Measurements from ENCODE around the gene TRAF7. TPM values are rescaled to one million over a fixed set of nuclear protein-coding genes. Genes with fewer than 3 reads are reported as not detected.
"Not testable (repeated sequence)": the region's sequence is repeated elsewhere in the genome, so short reads cannot be mapped to it uniquely, and the experiment has no call there.

Gene TRAF7
- total and polyA plus RNA-seq, 3 experiments from 2014 or later: 7.3 to 106 (median 102) TPM

DNA sequence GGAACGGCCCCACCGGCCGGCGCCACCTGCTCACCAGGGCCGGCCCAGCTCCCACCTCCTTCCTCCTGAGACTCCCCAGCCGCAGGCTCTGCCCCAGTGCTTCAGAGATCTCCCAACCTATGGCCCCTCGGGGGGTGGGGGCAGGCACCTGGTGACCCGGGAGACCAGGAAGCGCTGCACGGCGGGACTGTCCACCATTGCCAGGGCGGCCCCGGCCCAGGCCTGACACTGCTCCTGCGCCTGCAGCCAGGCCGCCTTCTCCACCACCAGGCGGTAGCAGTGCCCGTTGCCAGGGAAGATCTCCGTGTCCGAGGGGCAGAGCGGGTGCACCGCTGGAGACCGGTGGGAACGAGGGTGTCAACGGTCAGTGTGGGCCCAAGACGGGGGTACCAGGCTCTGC is 38.2 kb upstream of the TRAF7 start:
- H3K27me3 ChIP-seq (ENCODE audit: insufficient read depth, low read length, poor library complexity, severe bottlenecking); H3K36me3 ChIP-seq (ENCODE audit: insufficient read depth, low read length); H3K9me3 ChIP-seq (ENCODE audit: low read length); CTCF ChIA-PET; H3K27ac Mint-ChIP-seq; H3K4me1 ChIP-seq (ENCODE audit: insufficient read depth, low read length); H3K4me3 Mint-ChIP-seq; POLR2A ChIA-PET; H3K4me3 ChIP-seq (ENCODE audit: low read length); H3K4me1 Mint-ChIP-seq; H3K27ac ChIP-seq (ENCODE audit: low read depth, low read length); H3K27me3 Mint-ChIP-seq; H3K9me3 Mint-ChIP-seq; DNase-seq: not testable (repeated sequence)
- peaks cover 0 to 10% (median 0%) of the 10 kb centered on the region in 3 donors for H3K36me3 Mint-ChIP-seq

DNA sequence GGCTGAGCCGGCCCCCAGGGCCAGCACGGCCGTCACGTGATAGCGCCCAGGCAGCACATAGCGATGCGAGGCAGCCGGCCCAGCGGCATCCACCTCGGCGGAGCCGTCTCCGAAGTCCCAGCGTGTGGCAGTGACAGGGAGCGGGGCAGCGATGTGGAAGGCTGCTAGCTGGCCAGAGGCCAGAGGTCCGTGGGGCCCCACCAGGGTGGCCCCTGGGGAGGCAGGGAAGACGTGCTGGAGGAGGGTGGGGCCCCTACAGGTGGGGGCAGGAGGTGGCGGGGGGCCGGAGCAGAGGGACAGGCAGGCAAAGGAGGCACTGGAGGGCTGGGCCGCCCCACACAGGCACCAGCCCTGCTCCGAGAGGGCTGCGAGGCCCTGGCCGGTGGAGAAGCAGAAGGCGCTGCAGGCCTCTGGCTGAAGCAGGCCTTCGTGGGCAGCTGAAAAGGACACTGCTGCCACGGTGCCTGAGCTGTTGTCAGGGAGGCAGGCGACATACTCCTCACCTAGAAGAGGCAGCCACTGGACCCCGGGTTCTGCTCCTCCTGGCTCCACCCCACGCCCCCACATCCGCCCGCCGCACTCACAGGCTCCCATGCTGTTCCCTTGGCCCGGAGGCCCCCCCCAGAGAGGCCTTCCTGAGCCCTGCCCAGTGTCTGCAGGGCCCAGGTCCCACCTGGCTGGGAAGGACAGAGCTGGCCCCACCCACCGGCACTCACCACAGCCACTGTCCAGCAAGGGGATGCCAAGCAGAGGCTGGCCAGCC is 37.4 kb upstream of the TRAF7 start:
- H3K27ac ChIP-seq (ENCODE audit: low read depth, low read length); H3K4me1 ChIP-seq (ENCODE audit: insufficient read depth, low read length); DNase-seq; H3K9me3 ChIP-seq (ENCODE audit: low read length); CTCF ChIA-PET; H3K36me3 ChIP-seq (ENCODE audit: insufficient read depth, low read length); H3K27ac Mint-ChIP-seq; H3K4me3 ChIP-seq (ENCODE audit: low read length); H3K27me3 Mint-ChIP-seq; POLR2A ChIA-PET; H3K4me3 Mint-ChIP-seq; H3K9me3 Mint-ChIP-seq; H3K27me3 ChIP-seq (ENCODE audit: insufficient read depth, low read length, poor library complexity, severe bottlenecking); H3K36me3 Mint-ChIP-seq: not testable (repeated sequence)
- H3K4me1 Mint-ChIP-seq: peaks cover 4 to 11% (median 5%) of the 10 kb centered on the region in 3 donors

DNA sequence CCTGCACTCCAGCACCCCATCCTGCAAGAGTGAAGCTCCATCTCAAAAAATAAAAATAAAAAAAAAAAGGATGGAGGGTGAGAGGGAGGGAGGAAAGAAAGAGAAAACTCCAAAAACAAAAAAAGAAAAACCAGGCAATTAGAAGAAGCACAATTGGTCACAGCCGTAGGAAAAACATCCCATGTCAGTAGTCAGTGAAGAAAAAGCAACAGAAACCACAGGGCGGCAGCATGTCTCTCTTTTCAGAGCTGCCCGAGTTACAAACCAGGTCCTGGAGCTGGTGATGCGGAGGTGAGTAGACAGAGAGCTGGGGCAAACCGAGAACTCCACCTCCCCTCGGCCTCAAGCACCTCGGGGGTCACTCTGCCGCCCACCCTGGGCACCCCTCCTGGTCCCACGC is 34.3 kb upstream of the TRAF7 start:
- DNase-seq; H3K36me3 ChIP-seq (ENCODE audit: insufficient read depth, low read length); H3K4me1 ChIP-seq (ENCODE audit: insufficient read depth, low read length); H3K9me3 ChIP-seq (ENCODE audit: low read length); H3K36me3 Mint-ChIP-seq; H3K9me3 Mint-ChIP-seq; H3K27me3 ChIP-seq (ENCODE audit: insufficient read depth, low read length, poor library complexity, severe bottlenecking); H3K27me3 Mint-ChIP-seq; H3K27ac ChIP-seq (ENCODE audit: low read depth, low read length); POLR2A ChIA-PET; H3K4me3 Mint-ChIP-seq; H3K4me3 ChIP-seq (ENCODE audit: low read length): not testable (repeated sequence)
- CTCF ChIA-PET: interaction anchor here (0.8 to 3.4 kb wide), 4 partner anchors 19 to 99 kb away, joined by 3 to 20 read pairs (median 4); no protein-coding TSS in a partner anchor
- peak overlapping the region in 2 of 8 donors; percentile 54 to 86 for H3K27ac Mint-ChIP-seq
- H3K4me1 Mint-ChIP-seq: peaks cover 4 to 20% (median 8%) of the 10 kb centered on the region in 3 donors

DNA sequence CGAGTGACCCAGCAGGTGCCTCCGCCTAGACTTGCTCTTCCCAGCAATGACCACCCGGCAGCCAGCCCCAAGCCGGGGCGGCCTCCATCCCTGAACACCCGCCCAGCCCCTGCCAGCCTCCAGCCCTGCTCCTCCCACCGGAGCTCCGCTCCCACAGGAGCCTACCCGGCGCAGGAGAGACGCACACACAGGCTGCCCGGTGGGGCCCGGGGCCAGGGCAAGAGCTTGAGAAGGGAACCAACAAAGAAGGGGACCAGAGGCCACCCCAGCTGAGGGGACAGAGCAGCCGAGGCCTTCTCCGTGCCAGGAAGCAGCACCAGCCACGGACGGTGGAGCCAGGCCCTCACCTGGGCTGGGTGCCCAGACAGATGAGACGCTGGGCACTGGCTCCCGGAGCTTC is 33.7 kb upstream of the TRAF7 start:
- Mint-ChIP-seq H3K9me3 (no peaks in the 10 kb centered on the region), H3K4me1 (peaks cover 6 to 22% (median 10%) of the 10 kb centered on the region in 3 donors), H3K36me3 (no peaks in the 10 kb centered on the region), H3K27ac (no peak overlapping the region), H3K4me3 (no peak overlapping the region), H3K27me3 (no peaks in the 10 kb centered on the region)
- POLR2A ChIA-PET: no interaction called here
- H3K4me1 ChIP-seq (ENCODE audit: insufficient read depth, low read length): no peaks in the 10 kb centered on the region
- CTCF ChIA-PET: interaction anchor here (0.8 to 3.4 kb wide), 4 partner anchors 18 to 99 kb away, joined by 3 to 20 read pairs (median 4); no protein-coding TSS in a partner anchor
- H3K27me3 ChIP-seq (ENCODE audit: insufficient read depth, low read length, poor library complexity, severe bottlenecking): no peaks in the 10 kb centered on the region
- H3K36me3 ChIP-seq (ENCODE audit: insufficient read depth, low read length): no peaks in the 10 kb centered on the region
- no peak for DNase-seq
- no peaks in the 10 kb centered on the region for H3K9me3 ChIP-seq (ENCODE audit: low read length)
- H3K27ac ChIP-seq (ENCODE audit: low read depth, low read length): no peak overlapping the region
- H3K4me3 ChIP-seq (ENCODE audit: low read length): no peak overlapping the region

DNA sequence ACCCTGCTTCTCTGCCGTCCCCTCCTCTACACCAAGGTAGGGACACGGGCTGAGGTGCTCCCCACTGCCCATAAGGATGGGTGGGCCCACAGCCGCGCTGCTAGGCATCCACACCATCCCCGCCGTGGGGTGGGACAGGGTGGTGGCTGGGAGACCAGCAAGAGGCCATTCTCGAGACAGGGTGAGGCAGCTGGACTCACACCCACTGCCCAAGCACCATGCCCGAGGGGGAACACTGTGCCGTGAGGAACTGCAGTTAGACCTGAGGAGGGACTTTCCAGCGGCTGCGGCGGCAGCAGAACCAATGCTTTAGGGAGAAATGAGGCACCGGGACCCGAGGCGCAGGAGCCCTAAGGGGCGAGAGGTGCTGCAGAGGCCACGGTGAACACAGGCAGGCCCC is 33.2 kb upstream of the TRAF7 start:
- H3K9me3 Mint-ChIP-seq: no peaks in the 10 kb centered on the region
- no peaks in the 10 kb centered on the region for H3K27me3 ChIP-seq (ENCODE audit: insufficient read depth, low read length, poor library complexity, severe bottlenecking)
- no peaks in the 10 kb centered on the region for H3K27me3 Mint-ChIP-seq
- no peak overlapping the region for H3K4me3 ChIP-seq (ENCODE audit: low read length)
- CTCF ChIA-PET: interaction anchor here (3.4 kb wide), 1 partner anchor 18 kb away, joined by 20 read pairs; no protein-coding TSS in a partner anchor
- DNase-seq: no peak
- no peak overlapping the region for H3K27ac ChIP-seq (ENCODE audit: low read depth, low read length)
- no peak overlapping the region for H3K4me3 Mint-ChIP-seq
- no peaks in the 10 kb centered on the region for H3K36me3 ChIP-seq (ENCODE audit: insufficient read depth, low read length)
- H3K4me1 ChIP-seq (ENCODE audit: insufficient read depth, low read length): no peaks in the 10 kb centered on the region
- POLR2A ChIA-PET: no interaction called here
- no peaks in the 10 kb centered on the region for H3K36me3 Mint-ChIP-seq
- no peak overlapping the region for H3K27ac Mint-ChIP-seq
- H3K9me3 ChIP-seq (ENCODE audit: low read length): no peaks in the 10 kb centered on the region
- peaks cover 10 to 26% (median 14%) of the 10 kb centered on the region in 3 donors for H3K4me1 Mint-ChIP-seq

DNA sequence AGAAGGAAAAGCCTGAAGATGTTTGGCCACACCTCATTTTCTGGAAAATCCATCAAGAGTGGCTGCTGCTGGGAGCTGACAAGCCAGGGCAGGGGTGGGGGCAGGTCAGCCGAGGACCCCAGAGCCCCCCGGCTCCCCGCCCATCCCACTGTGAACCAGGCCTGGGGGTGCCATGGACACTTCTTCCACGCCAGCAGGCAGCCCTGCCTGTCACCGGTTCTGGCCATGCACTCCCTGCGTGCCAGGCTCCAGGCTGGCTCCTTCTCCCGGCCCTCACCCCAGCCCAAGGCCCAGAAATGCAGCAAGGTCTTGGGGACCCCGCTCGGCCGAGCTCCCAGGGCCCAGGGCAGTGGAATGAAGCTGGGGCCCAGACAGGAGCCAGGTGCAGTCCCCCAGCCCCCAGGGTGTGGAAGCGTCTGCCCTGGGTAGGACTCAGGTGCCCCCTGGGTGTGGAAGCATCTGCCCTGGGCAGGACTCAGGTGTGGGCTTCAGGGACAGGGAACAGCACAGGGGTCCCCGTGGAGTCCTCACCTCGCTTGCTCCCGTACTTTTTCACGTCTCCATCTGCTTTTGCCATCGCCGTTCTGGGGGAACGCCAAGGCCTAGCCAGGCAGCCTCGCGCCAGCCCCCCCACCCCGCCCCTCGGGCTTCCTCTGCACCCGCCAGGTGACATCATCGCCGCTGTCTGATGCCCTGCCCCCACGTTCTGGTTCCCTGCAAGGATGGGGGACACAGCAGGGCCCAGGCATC is 32.5 kb upstream of the TRAF7 start:
- H3K4me3 Mint-ChIP-seq; H3K9me3 Mint-ChIP-seq; H3K27me3 ChIP-seq (ENCODE audit: insufficient read depth, low read length, poor library complexity, severe bottlenecking); H3K27me3 Mint-ChIP-seq; H3K36me3 ChIP-seq (ENCODE audit: insufficient read depth, low read length); H3K4me3 ChIP-seq (ENCODE audit: low read length); POLR2A ChIA-PET; H3K9me3 ChIP-seq (ENCODE audit: low read length); H3K27ac ChIP-seq (ENCODE audit: low read depth, low read length); DNase-seq; H3K4me1 ChIP-seq (ENCODE audit: insufficient read depth, low read length); H3K36me3 Mint-ChIP-seq: not testable (repeated sequence)
- Mint-ChIP-seq H3K4me1 (peaks cover 10 to 26% (median 14%) of the 10 kb centered on the region in 3 donors), H3K27ac (peak overlapping the region in 1 of 8 donors; percentile 64)
- CTCF ChIA-PET: interaction anchor here (3.4 kb wide), 1 partner anchor 17 kb away, joined by 20 read pairs; no protein-coding TSS in a partner anchor

DNA sequence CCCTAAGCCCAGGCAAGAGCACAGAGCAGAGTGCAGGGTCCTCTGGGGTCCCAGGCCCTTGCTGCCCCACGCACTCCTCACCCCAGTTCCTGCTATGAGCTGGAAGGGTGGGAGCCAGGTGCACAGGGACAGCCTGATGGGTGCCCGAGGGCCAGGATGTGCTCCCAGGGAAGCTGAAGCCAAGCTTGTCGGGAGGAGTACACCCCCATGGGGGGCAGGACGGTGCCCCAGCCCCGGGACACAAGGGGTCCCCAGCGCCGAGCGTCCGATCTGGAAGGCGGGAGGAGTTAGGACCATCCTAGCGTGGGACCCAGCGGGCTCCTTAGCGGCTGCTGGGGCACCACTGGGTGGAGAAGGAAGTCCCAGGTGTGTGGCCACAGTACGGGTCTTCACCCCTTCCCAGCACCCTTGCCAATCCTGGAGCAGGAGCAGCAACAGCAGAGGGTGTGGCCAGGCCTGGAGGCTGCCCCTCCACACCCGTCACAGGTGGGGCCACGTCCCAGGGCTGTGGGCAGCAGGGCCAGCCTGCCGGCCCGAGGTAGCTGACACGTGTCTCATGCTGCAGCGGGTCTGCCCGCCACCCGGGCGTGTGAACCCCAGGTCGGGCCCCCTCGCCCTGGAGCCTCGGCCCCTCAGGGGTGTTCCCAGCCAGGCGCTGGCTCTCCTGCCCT is 31.7 kb upstream of the TRAF7 start:
- H3K4me1 ChIP-seq (ENCODE audit: insufficient read depth, low read length); H3K36me3 ChIP-seq (ENCODE audit: insufficient read depth, low read length); H3K27me3 ChIP-seq (ENCODE audit: insufficient read depth, low read length, poor library complexity, severe bottlenecking); H3K9me3 ChIP-seq (ENCODE audit: low read length); H3K36me3 Mint-ChIP-seq; DNase-seq; H3K4me3 Mint-ChIP-seq; POLR2A ChIA-PET; H3K9me3 Mint-ChIP-seq; H3K27ac ChIP-seq (ENCODE audit: low read depth, low read length); H3K27ac Mint-ChIP-seq; H3K4me3 ChIP-seq (ENCODE audit: low read length); H3K27me3 Mint-ChIP-seq: not testable (repeated sequence)
- peaks cover 15 to 32% (median 18%) of the 10 kb centered on the region in 3 donors for H3K4me1 Mint-ChIP-seq
- CTCF ChIA-PET: interaction anchor here (3.4 kb wide), 1 partner anchor 16 kb away, joined by 20 read pairs; no protein-coding TSS in a partner anchor

DNA sequence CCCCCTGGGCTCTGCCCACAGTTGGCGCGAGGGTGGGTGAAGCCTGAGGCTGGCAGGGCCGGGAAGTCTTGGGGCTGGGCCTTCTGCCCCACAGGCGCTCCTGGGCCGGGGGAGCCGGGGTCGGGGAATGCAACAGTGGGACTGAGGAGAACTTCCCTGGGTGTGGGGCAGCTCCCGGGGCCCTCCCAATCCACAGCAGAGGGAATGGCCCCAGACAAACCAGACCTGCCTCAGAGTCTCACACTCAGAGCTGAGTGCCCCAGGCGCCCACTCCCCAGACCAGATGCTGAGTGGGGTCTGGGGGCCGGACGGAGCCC is 31.2 kb upstream of the TRAF7 start:
- H3K36me3 ChIP-seq (ENCODE audit: insufficient read depth, low read length); H3K36me3 Mint-ChIP-seq; H3K4me1 ChIP-seq (ENCODE audit: insufficient read depth, low read length); H3K27ac ChIP-seq (ENCODE audit: low read depth, low read length); H3K9me3 Mint-ChIP-seq; H3K27me3 Mint-ChIP-seq; H3K4me3 Mint-ChIP-seq; H3K9me3 ChIP-seq (ENCODE audit: low read length); POLR2A ChIA-PET; H3K4me3 ChIP-seq (ENCODE audit: low read length); CTCF ChIA-PET; H3K27ac Mint-ChIP-seq; H3K27me3 ChIP-seq (ENCODE audit: insufficient read depth, low read length, poor library complexity, severe bottlenecking); DNase-seq: not testable (repeated sequence)
- peaks cover 15 to 32% (median 18%) of the 10 kb centered on the region in 3 donors for H3K4me1 Mint-ChIP-seq
